Hair follicle dermal papilla cell (primary cell): ENCODE measurements around the gene AASDHPPT. TPM values are rescaled to one million over a fixed set of nuclear protein-coding genes. Genes with fewer than 3 reads are reported as not detected.

ENCODE experiments used
- total RNA-seq: library from RNA; depleted of rRNA; stranded (reverse); fragments of >200 nt; gene quantifications from 2 replicates; pipeline ENCODE4 v1.2.3, GENCODE V29; 2012

Gene AASDHPPT, protein sequence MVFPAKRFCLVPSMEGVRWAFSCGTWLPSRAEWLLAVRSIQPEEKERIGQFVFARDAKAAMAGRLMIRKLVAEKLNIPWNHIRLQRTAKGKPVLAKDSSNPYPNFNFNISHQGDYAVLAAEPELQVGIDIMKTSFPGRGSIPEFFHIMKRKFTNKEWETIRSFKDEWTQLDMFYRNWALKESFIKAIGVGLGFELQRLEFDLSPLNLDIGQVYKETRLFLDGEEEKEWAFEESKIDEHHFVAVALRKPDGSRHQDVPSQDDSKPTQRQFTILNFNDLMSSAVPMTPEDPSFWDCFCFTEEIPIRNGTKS
- total RNA-seq = 43.4 and 45.3 TPM in 2 replicates

DNA sequence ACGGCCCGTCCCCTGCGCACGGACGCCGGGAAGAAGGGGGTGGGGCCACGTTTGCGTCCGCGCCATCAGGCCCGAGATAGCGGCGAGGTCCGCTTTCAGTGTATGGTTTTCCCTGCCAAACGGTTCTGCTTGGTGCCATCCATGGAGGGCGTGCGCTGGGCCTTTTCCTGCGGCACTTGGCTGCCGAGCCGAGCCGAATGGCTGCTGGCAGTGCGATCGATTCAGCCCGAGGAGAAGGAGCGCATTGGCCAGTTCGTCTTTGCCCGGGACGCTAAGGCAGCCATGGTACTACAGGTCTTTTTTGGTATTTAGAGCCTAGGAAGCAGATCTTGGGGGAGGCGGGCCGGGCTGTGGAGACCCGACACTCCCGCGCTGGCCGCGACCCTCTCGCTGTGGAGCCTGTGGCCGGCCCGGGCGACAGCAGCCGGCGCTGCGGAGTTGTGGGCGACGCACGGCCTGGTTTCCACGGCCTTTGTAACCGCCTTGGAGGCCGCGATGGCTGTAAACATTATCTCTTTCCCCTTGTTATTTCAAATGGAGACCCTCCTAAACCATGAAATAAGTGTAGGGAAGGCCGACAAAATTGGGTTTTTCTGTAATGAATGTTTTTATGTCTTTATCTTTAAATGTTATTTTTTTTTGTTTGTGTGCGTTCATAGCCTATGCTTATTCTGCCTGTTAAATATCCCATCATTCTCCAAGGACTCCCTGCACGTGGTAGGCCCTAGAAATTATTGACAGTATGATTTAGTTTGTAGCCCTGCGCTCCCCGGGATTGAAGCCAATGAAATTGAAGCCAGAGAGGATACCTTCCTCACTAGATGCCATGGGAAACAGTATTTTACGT lies at the start of gene AASDHPPT:
TSS of gene AASDHPPT (plus strand) at position 54 of the 847 bp plus-strand sequence. CDS start at position 103, 49 bp downstream.

DNA sequence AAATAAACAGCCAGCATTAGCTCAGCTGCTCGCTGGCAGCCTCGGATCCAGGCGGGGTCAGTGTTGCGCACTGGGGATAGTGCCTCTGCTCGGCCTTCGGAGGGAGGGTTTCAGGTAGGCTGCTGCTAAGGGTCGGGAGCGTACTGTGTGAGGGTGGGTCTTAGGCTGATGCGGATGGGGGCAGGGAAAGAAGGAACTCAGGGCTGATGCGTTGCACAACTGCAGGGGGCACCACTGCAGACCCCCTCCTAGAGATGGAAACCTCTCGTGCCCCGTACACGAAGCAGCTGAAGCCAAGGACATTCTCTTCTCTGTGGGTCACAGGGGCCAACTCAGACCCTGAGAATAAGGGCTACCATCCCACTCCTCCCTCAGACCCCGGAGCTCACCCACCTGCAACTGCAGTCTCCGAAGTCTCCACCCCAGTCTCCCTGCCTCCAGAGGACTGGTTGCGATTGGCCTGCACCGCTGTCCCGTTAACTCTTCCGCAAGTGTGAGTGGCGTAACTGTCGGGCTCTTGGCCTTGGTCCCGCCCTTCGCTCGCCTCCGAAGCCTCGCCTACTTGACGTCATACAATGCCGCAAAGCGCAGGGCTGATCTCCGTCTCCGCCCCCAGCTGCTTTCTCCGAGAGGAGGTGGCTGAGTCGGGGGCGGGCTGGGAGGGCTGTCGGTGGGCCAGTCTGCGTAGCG lies 398 bp upstream of the AASDHPPT start, which contains the start of gene KBTBD3:
TSS of gene KBTBD3 (minus strand) at position 429 of the 690 bp plus-strand sequence. CDS start 18,250 bp downstream, outside the sequence.

Other genes with a start within 250 kb of the AASDHPPT start
- 43.8 and 45.3 TPM in 2 replicates for gene MSANTD4, start 55.4 kb upstream of the AASDHPPT start, total RNA-seq
- gene KBTBD3, start 315 bp upstream of the AASDHPPT start, total RNA-seq = 2.6 and 3.2 TPM in 2 replicates